Testis (tissue), 3 donors: ENCODE data around the gene GRIN2C. TPM values are rescaled to one million over a fixed set of nuclear protein-coding genes. Genes with fewer than 3 reads are reported as not detected.

Experiments
- DNase-seq: peaks from one replicate; pipeline ENCODE4 v3.0.0-alpha.2; 2019
- H3K27ac ChIP-seq, 2 donors: fragments of 200-600 bp; sonication (generic); one replicate each; pipeline ENCODE4 v1.5.1; 2019
- H3K27me3 ChIP-seq: fragments of 200-600 bp; sonication (generic); one replicate; pipeline ENCODE4 v1.5.1; 2019
- H3K36me3 ChIP-seq: fragments of 200-600 bp; sonication (generic); one replicate; pipeline ENCODE4 v1.5.1; 2017; ENCODE audit warnings: low read depth; ENCODE audit errors: missing control alignments
- H3K4me1 ChIP-seq: fragments of 200-600 bp; sonication (generic); one replicate; pipeline ENCODE4 v1.5.1; 2019
- H3K4me3 ChIP-seq, 2 donors: fragments of 200-600 bp; sonication (generic); one replicate each; pipeline ENCODE4 v1.5.1; 2017 to 2019
- H3K9me3 ChIP-seq: fragments of 200-600 bp; sonication (generic); one replicate; pipeline ENCODE4 v1.5.1; 2017
- CTCF ChIP-seq, 3 experiments: fragments of 450-650 bp in 2 of 3; fragments of 200-600 bp in 1 of 3; sonication (generic) in 1 of 3; IDR thresholded peaks; one replicate each; pipeline ENCODE4 v1.5.1; 2016 to 2019; ENCODE audit warnings: antibody characterized with exemption in 3 of 3, mild to moderate bottlenecking in 2 of 3, moderate library complexity in 1 of 3
- POLR2A ChIP-seq: fragments of 450-650 bp; IDR thresholded peaks from one replicate; pipeline ENCODE4 v1.6.1; 2017; ENCODE audit warnings: antibody characterized with exemption, mild to moderate bottlenecking, moderate library complexity
- WGBS, 2 donors: methylation state at CpG; one replicate each; pipeline ENCODE4 v1.1.5; 2018; 5-methylcytosine and 5-hydroxymethylcytosine counted together
- intact Hi-C: fragments of 100-400 bp; cut with DNase I; formaldehyde crosslinking; loops from one replicate; pipeline ENCODE4 v1.15.1; 2023; ENCODE audit warnings: low total_unique reads
- polyA plus RNA-seq: library from polyadenylated mRNA; stranded (reverse); fragments of 350-450 nt; fragmentation: Illumina TruSeq; extraction: RNeasy Lipid Tissue Mini Kit (QIAGEN cat#74804); gene quantifications from one replicate; pipeline ENCODE4 v1.2.3, GENCODE V29; 2014; ENCODE audit warnings: low read depth, low replicate concordance; ENCODE audit not compliant: insufficient read depth
- total RNA-seq, 2 donors: library from RNA; depleted of rRNA; stranded (reverse); fragments of >200 nt; gene quantifications; one replicate each; pipeline ENCODE4 v1.2.3, GENCODE V29; 2016

The GRIN2C gene
- total and polyA plus RNA-seq, 3 donors from 2014 or later = 7.7 to 20.8 (median 20.1) TPM

- TF ChIP-seq CTCF (IDR thresholded peaks at IDR 0.05) = no peak
- TF ChIP-seq POLR2A = no peak
- Histone ChIP-seq H3K27ac (no peak overlapping the region), H3K36me3 (no peaks in the 10 kb centered on the region), H3K27me3 (no peaks in the 10 kb centered on the region), H3K9me3 (no peaks in the 10 kb centered on the region), H3K4me1 (no peaks in the 10 kb centered on the region), H3K4me3 (no peak overlapping the region)
- 95 to 96% methylated on average over 9 to 14 of the region's 14 CpGs for WGBS, 2 donors
- no peak for DNase-seq
- intact Hi-C loops = loop anchor here (5.0 kb wide), 1 partner anchor 63 kb away; no protein-coding TSS in a partner anchor
Measured at GRCh38 chr17:74799097-74799496, 60.6 kb downstream of the GRIN2C start.

GRCh38 chr17:74798239-74798707, 61.4 kb downstream of the GRIN2C start:
- 67 to 74% methylated on average over 8 of the region's 8 CpGs for WGBS, 2 donors
- TF ChIP-seq POLR2A (no peak), CTCF (IDR thresholded peaks at IDR 0.05) (no peak)
- Histone ChIP-seq H3K9me3 (no peaks in the 10 kb centered on the region), H3K4me3 (no peak overlapping the region), H3K4me1 (no peaks in the 10 kb centered on the region), H3K36me3 (no peaks in the 10 kb centered on the region), H3K27me3 (no peaks in the 10 kb centered on the region), H3K27ac (no peak overlapping the region)
- intact Hi-C loops = loop anchor here (5.0 kb wide), 1 partner anchor 64 kb away; no protein-coding TSS in a partner anchor
- no peak for DNase-seq

DNA sequence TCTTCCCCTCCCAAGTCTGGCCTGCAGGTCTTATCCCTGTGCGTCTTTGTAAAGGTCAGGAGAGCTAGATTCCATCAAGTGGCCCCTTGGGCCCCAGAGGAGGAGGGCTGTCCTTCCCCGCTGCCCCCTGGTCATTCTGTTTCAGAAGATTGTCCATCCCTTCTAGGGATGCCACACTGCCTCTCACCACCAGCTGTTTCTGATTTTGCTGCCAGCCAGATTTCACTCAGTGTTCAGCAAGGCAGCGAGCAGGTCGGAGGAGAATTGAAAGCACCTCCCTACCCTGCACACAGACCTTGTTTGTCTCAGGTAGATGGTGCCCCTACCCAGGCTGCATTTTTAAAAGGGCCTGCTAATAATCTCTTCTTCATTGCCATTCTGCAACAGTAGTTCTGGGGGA, 61.9 kb downstream of the GRIN2C start:
- 90 to 95% methylated on average over 4 of the region's 4 CpGs for WGBS, 2 donors
- TF ChIP-seq CTCF (IDR thresholded peaks at IDR 0.05) (no peak), POLR2A (no peak)
- DNase-seq = no peak

GRCh38 chr17:74796866-74797265, 62.8 kb downstream of the GRIN2C start:
- TF ChIP-seq CTCF (IDR thresholded peaks at IDR 0.05) = no peak
- no peak for TF ChIP-seq POLR2A
- no peaks in the 10 kb centered on the region for H3K36me3 ChIP-seq

More for the DNA sequence above, 61.9 kb downstream of the GRIN2C start:
- Histone ChIP-seq H3K27me3 (no peaks in the 10 kb centered on the region), H3K4me1 (no peaks in the 10 kb centered on the region), H3K4me3 (no peak overlapping the region), H3K36me3 (no peaks in the 10 kb centered on the region), H3K27ac (no peak overlapping the region), H3K9me3 (no peaks in the 10 kb centered on the region)
- intact Hi-C loops = loop anchor here (5.0 kb wide), 1 partner anchor 64 kb away; no protein-coding TSS in a partner anchor

GRCh38 chr17:74796211-74796610, 63.5 kb downstream of the GRIN2C start:
- no peak for DNase-seq
- intact Hi-C loops = loop anchor here (5.0 kb wide), 1 partner anchor 66 kb away; no protein-coding TSS in a partner anchor
- no peaks in the 10 kb centered on the region for H3K36me3 ChIP-seq

More at GRCh38 chr17:74796866-74797265, 62.8 kb downstream of the GRIN2C start:
- Histone ChIP-seq H3K4me3 (no peak overlapping the region), H3K27ac (no peak overlapping the region), H3K27me3 (no peaks in the 10 kb centered on the region), H3K4me1 (no peaks in the 10 kb centered on the region), H3K9me3 (no peaks in the 10 kb centered on the region)
- 88 to 94% methylated on average over 6 of the region's 6 CpGs for WGBS, 2 donors
- DNase-seq = no peak
- intact Hi-C loops = loop anchor here (5.0 kb wide), 1 partner anchor 65 kb away; no protein-coding TSS in a partner anchor

More at GRCh38 chr17:74796211-74796610, 63.5 kb downstream of the GRIN2C start:
- Histone ChIP-seq H3K27me3 (no peaks in the 10 kb centered on the region), H3K9me3 (no peaks in the 10 kb centered on the region), H3K27ac (no peak overlapping the region), H3K4me3 (no peak overlapping the region), H3K4me1 (no peaks in the 10 kb centered on the region)
- 88 to 90% methylated on average over 3 to 4 of the region's 4 CpGs for WGBS, 2 donors
- no peak for TF ChIP-seq CTCF (IDR thresholded peaks at IDR 0.05)
- TF ChIP-seq POLR2A = no peak
